ENCODE measurements around the gene TGFB2. TPM values are rescaled to one million over a fixed set of nuclear protein-coding genes. Genes with fewer than 3 reads are reported as not detected.

The TGFB2 gene
- total and polyA plus RNA-seq, 2 experiments from 2014 or later, result 13.6 to 17.1 TPM

GRCh38 chr1:218403300-218403699, 58.2 kb downstream of the TGFB2 start:
- H3K27ac ChIP-seq, result no peak overlapping the region
- H3K36me3 ChIP-seq (replicated peaks; ENCODE audit: insufficient read depth, low read depth), result no peaks in the 10 kb centered on the region
- H3K9me3 ChIP-seq (ENCODE audit: low read depth), result no peaks in the 10 kb centered on the region
- DNase-seq (ENCODE audit: low spot score), result no peak
- H3K79me2 ChIP-seq, result peaks cover 14% of the 10 kb centered on the region
- H2AFZ ChIP-seq, result no peak overlapping the region
- H3K4me2 ChIP-seq, result no peak overlapping the region
- H3K4me1 ChIP-seq (ENCODE audit: insufficient read depth), result peaks cover 14% of the 10 kb centered on the region
- H3K4me3 ChIP-seq, result no peak overlapping the region
- no peaks in the 10 kb centered on the region for H3K9me2 ChIP-seq (replicated peaks; ENCODE audit: insufficient read depth)
- TF ChIP-seq, protein P1, sequence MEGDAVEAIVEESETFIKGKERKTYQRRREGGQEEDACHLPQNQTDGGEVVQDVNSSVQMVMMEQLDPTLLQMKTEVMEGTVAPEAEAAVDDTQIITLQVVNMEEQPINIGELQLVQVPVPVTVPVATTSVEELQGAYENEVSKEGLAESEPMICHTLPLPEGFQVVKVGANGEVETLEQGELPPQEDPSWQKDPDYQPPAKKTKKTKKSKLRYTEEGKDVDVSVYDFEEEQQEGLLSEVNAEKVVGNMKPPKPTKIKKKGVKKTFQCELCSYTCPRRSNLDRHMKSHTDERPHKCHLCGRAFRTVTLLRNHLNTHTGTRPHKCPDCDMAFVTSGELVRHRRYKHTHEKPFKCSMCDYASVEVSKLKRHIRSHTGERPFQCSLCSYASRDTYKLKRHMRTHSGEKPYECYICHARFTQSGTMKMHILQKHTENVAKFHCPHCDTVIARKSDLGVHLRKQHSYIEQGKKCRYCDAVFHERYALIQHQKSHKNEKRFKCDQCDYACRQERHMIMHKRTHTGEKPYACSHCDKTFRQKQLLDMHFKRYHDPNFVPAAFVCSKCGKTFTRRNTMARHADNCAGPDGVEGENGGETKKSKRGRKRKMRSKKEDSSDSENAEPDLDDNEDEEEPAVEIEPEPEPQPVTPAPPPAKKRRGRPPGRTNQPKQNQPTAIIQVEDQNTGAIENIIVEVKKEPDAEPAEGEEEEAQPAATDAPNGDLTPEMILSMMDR (IDR thresholded peaks at IDR 0.05; ENCODE audit: poor library complexity), result no peak
- TF ChIP-seq EZH2phosphoT487 (IDR thresholded peaks at IDR 0.05; ENCODE audit: low read depth, severe bottlenecking, unreplicated experiment) (no peak), EZH2 (IDR thresholded peaks at IDR 0.05; ENCODE audit: borderline replicate concordance) (no peak)
- 87% methylated on average over 7 of the region's 7 CpGs for WGBS (ENCODE audit: low lambda C conversion rate, missing lambda C conversion rate)
- H4K20me1 ChIP-seq (ENCODE audit: insufficient read depth, poor library complexity, severe bottlenecking), result peaks cover 6% of the 10 kb centered on the region
- no peaks in the 10 kb centered on the region for H3K27me3 ChIP-seq

DNA sequence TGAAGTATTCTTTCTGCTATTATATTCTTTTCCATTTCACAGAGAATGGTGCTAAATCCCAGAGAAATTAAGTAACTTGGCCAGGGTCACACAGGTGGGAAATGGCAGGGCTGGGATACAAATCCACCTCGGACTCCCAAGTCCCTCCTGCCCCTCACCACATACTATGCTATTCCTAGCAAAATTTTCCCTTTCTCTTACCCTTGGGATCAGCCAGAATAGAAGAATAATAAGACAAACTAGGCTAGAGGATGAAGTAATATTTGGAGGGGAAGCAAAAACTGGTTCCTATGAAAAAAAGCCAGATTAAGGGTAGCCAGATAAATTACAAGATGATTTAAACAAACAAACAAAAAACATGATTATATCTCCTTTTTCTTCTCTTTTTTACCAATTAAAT, 62.5 kb downstream of the TGFB2 start:
- no peaks in the 10 kb centered on the region for H3K9me2 ChIP-seq (replicated peaks; ENCODE audit: insufficient read depth)
- no peak overlapping the region for H3K4me3 ChIP-seq
- no peak overlapping the region for H2AFZ ChIP-seq
- H3K9me3 ChIP-seq (ENCODE audit: low read depth), result no peaks in the 10 kb centered on the region
- TF ChIP-seq EZH2phosphoT487 (IDR thresholded peaks at IDR 0.05; ENCODE audit: low read depth, severe bottlenecking, unreplicated experiment) (no peak), EZH2 (IDR thresholded peaks at IDR 0.05; ENCODE audit: borderline replicate concordance) (no peak)
- TF ChIP-seq, protein P1 (IDR thresholded peaks at IDR 0.05; ENCODE audit: poor library complexity), result no peak
- 95% methylated on average over 1 of the region's 1 CpG for WGBS (ENCODE audit: low lambda C conversion rate, missing lambda C conversion rate)
- no peaks in the 10 kb centered on the region for H3K79me2 ChIP-seq
- H4K20me1 ChIP-seq (ENCODE audit: insufficient read depth, poor library complexity, severe bottlenecking), result no peaks in the 10 kb centered on the region
- H3K36me3 ChIP-seq (replicated peaks; ENCODE audit: insufficient read depth, low read depth), result no peaks in the 10 kb centered on the region
- no peaks in the 10 kb centered on the region for H3K27me3 ChIP-seq
- no peak for DNase-seq (ENCODE audit: low spot score)
- H3K27ac ChIP-seq, result no peak overlapping the region
- H3K4me2 ChIP-seq, result no peak overlapping the region
- peaks cover 3% of the 10 kb centered on the region for H3K4me1 ChIP-seq (ENCODE audit: insufficient read depth)

GRCh38 chr1:218408135-218408534, 63.0 kb downstream of the TGFB2 start:
- Histone ChIP-seq H3K4me3 (no peak overlapping the region), H3K79me2 (no peaks in the 10 kb centered on the region)
- 96% methylated on average over 6 of the region's 6 CpGs for WGBS (ENCODE audit: low lambda C conversion rate, missing lambda C conversion rate)

More at GRCh38 chr1:218408135-218408534, 63.0 kb downstream of the TGFB2 start:
- Histone ChIP-seq H3K9me3 (ENCODE audit: low read depth) (no peaks in the 10 kb centered on the region), H3K27ac (no peak overlapping the region), H3K4me1 (ENCODE audit: insufficient read depth) (no peaks in the 10 kb centered on the region), H3K9me2 (replicated peaks; ENCODE audit: insufficient read depth) (no peaks in the 10 kb centered on the region), H3K27me3 (no peaks in the 10 kb centered on the region), H4K20me1 (ENCODE audit: insufficient read depth, poor library complexity, severe bottlenecking) (no peaks in the 10 kb centered on the region), H3K36me3 (replicated peaks; ENCODE audit: insufficient read depth, low read depth) (no peaks in the 10 kb centered on the region), H2AFZ (no peak overlapping the region), H3K4me2 (no peak overlapping the region)
- TF ChIP-seq EZH2phosphoT487 (IDR thresholded peaks at IDR 0.05; ENCODE audit: low read depth, severe bottlenecking, unreplicated experiment), result no peak
- TF ChIP-seq, protein P1 (IDR thresholded peaks at IDR 0.05; ENCODE audit: poor library complexity), result no peak
- TF ChIP-seq EZH2 (IDR thresholded peaks at IDR 0.05; ENCODE audit: borderline replicate concordance), result no peak
- DNase-seq (ENCODE audit: low spot score), result no peak
